HG03280 (cell line): ENCODE measurements around the gene SF1.
"Not testable (repeated sequence)": the region's sequence is repeated elsewhere in the genome, so short reads cannot be mapped to it uniquely, and the experiment has no call there.

Experiments
- ATAC-seq: cut with Tn5 transposase; IDR thresholded peaks from one replicate; pipeline ENCODE4 v1.9.1; 2021; ENCODE audit warnings: mild to moderate bottlenecking, moderate library complexity; ENCODE audit not compliant: unreplicated experiment

SF1 gene, protein sequence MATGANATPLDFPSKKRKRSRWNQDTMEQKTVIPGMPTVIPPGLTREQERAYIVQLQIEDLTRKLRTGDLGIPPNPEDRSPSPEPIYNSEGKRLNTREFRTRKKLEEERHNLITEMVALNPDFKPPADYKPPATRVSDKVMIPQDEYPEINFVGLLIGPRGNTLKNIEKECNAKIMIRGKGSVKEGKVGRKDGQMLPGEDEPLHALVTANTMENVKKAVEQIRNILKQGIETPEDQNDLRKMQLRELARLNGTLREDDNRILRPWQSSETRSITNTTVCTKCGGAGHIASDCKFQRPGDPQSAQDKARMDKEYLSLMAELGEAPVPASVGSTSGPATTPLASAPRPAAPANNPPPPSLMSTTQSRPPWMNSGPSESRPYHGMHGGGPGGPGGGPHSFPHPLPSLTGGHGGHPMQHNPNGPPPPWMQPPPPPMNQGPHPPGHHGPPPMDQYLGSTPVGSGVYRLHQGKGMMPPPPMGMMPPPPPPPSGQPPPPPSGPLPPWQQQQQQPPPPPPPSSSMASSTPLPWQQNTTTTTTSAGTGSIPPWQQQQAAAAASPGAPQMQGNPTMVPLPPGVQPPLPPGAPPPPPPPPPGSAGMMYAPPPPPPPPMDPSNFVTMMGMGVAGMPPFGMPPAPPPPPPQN

GRCh38 chr11:64778473-64779298, at the start of gene SF1:
SF1 (minus strand) TSS chr11:64778542; CDS start chr11:64778392, 150 bp downstream.
- peak; percentile 76 for ATAC-seq

GRCh38 chr11:64827451-64827839, 49.1 kb upstream of the SF1 start:
- no peak for ATAC-seq

GRCh38 chr11:64826578-64827450, 48.5 kb upstream of the SF1 start:
- no peak for ATAC-seq

DNA sequence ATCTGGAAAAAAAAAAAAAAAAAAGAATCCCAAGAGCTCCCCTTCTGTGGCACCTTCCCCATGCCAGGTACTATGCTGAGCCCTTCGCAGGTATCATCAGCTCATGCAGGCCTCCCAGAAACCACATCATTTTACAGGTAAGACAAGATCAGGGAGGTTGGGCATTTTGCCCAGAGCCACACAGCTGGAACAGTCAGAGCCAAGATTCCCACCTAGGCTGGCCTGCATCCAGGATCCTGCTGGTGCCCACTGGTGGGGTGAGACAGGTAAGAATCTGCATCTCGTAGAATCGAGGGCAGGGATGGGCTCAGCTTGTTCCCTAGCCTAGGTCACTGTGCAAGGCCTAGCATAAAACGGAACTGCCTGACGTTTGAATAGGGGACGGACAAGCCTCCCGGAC, 47.7 kb upstream of the SF1 start:
- ATAC-seq, result no peak

- ATAC-seq, result no peak
Observed at GRCh38 chr11:64823568-64824119, 45.3 kb upstream of the SF1 start.

- ATAC-seq, result no peak
Observed at GRCh38 chr11:64817476-64817875, 39.1 kb upstream of the SF1 start.

- not testable (repeated sequence) for ATAC-seq
Observed at GRCh38 chr11:64815433-64815832, 37.1 kb upstream of the SF1 start.

GRCh38 chr11:64814712-64815187, 36.4 kb upstream of the SF1 start:
- ATAC-seq, result no peak

- no peak for ATAC-seq
Observed at GRCh38 chr11:64813826-64814225, 35.5 kb upstream of the SF1 start.

DNA sequence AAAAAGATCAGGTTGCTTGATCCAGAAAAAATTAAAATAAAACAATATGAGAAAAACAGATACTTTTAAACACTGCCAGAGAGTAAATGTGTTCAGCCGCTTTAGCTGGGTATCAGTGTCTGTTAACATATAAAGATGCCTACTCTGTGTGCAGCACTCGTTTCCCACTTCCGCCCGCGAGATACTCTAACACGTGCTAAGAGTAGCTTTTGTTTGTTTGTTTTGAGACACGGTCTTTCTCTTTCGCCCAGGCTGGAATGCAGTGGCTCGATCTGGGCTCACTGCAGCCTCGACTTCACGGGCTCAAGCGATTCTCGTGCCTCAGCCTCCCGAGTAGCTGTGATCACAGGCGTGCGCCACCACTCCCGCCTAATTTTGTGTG, 32.5 kb upstream of the SF1 start:
- ATAC-seq, result no peak

- ATAC-seq, result peak; percentile 57
Observed at GRCh38 chr11:64810271-64810890, 32.0 kb upstream of the SF1 start, which contains the start of gene MEN1. MEN1 (minus strand) TSS chr11:64810551; CDS start chr11:64810109, 442 bp downstream.

GRCh38 chr11:64809781-64810241, 31.5 kb upstream of the SF1 start:
- peak; percentile 3 for ATAC-seq

DNA sequence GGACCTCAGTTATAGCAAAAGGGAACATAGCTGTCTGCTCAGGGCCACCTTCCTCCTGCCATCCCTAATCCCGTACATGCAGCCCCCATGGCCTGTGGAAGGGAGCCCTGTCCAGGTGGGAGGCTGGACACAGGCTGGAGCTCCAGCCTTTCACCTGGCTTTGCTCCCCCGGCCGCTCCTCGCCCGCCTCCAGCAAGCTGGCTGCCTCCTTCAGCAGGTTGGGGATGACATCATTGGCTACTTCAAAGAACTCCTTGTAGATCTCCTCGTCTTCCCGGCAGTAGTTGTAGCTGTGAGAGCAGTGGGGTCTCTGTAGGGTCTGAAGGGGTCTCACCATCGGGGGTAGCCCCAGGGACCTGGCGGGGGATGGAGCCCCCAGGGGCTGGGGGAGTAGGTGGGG, 27.1 kb upstream of the SF1 start:
- ATAC-seq, result no peak

DNA sequence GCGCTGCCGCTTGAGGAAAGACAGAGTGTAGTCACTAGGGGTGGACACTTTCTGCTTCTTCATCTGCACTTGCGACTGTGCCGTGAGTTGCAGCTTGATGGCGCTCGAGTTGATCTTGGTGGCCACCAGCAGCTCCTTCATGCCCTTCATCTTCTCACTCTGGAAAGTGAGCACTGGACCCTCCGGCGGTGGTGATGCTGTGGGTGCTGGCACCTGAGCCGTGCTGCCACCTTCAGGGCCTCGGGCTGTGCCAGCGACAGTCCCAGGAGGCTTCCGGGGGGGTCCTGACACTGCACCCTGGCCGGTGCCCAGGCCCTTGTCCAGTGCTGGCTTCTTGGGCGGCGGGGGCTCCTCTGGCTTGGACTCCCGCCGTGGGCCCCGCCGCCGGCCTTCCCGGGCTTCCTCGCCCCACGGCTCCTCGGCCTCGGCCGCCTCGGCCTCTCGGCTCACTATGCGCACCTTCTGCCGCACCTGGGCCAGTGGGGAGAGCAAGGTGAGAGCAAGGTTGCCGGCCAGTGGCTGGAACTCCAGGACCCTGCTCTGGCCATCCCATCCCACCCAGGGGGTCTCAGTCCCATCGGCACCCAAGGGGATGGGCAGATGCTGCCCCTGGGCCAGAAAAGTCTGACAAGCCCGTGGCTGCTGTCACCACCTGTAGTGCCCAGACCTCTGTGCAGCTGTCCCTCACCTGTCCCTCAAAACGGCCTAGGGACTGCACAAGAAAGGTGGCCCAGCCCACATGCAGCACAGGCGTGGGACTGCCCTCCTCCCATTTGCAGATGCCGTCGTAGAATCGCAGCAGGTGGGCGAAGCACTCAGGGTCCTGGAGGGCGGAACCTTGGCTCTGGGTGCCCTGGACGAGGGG, 26.2 kb upstream of the SF1 start:
- ATAC-seq, result no peak

GRCh38 chr11:64803846-64804345, 25.6 kb upstream of the SF1 start:
- ATAC-seq, result no peak

- peak; percentile 74 for ATAC-seq
Observed at GRCh38 chr11:64803158-64803845, 25.0 kb upstream of the SF1 start, which contains the start of gene MAP4K2. MAP4K2 (minus strand) TSS chr11:64803214; CDS start chr11:64803149, 65 bp downstream.

DNA sequence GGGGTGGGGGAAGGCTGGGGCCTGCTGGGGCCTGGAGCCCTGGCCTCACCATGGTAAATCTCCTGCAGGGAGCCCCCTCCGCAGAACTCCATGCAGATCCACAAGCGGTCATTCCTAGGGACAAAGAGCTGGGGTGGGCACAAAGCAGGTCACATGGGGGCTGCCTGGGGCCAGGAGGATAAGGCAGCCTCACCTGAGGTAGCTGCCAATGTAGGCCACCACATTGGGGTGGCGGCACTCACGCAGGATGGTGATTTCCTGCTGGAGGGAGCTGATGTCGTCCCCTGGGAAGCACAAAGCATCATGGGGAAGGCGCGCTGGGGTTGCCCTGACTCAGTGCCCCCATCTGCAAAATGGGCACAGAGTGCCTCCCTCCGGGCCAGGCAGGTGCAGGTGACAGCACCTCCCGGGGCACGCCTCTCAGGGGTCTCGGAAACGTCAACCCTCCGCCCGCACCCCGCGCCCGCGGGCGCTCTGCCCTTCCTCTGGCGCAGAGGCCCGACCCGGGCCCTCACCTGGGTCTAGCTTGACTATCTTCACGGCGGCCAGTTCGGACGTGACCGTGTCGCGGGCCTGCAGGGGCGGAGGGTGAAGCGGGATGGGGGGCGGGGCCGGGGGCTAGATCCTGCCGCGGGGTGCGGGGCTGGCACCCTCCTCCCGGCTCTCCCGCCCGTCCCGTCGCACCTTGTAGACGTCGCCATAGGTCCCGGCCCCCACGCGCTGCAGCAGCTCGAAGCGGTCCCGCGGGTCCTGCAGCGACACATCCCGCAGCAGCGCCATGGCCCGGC, 24.2 kb upstream of the SF1 start:
- peak; percentile 4 for ATAC-seq
